Fibroblast of gingiva (primary cell): Measurements from ENCODE around the gene RASA4B.
A peak's percentile ranks its signal among the peaks of the same experiment; 100 is the strongest.
"Not testable (repeated sequence)": the region's sequence is repeated elsewhere in the genome, so short reads cannot be mapped to it uniquely, and the experiment has no call there.

Source experiments
- DNase-seq: peaks from one replicate; pipeline ENCODE4 v3.0.0-alpha.2; 2011; ENCODE audit warnings: low read depth

RASA4B gene

DNA sequence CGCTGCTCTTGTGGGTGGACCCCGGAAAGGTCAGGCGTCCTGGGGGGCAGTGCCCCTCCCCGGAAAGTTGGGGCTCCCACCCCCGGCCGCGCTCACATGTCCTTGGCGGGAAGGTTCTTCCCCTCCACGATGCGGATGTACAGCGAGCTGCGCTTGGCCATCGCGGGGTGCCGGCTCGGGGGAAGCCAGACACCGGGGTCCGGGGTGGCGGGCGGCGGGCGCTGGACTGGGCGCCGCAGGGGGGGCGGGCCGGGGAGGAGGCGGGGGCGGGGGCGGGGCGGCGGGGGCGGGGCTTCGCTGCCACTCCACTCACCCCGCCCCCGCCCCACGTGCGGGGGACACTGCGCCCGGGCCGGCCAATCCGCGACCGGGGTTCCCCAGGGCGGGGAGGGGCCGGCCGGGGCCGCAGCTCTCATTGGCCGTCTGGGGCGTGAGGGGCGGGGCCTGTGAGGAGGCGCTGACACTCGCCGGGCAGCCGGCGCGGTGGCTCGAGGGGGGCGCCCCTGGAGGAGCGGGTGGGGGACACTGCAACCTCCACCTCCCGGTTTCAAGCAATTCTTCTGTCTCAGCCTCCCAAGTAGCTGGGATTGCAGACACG lies at the start of gene RASA4B:
TSS of gene RASA4B (minus strand) at position 228 of the 598 bp plus-strand sequence. CDS start at position 161, 67 bp downstream.
- not testable (repeated sequence) for DNase-seq

DNA sequence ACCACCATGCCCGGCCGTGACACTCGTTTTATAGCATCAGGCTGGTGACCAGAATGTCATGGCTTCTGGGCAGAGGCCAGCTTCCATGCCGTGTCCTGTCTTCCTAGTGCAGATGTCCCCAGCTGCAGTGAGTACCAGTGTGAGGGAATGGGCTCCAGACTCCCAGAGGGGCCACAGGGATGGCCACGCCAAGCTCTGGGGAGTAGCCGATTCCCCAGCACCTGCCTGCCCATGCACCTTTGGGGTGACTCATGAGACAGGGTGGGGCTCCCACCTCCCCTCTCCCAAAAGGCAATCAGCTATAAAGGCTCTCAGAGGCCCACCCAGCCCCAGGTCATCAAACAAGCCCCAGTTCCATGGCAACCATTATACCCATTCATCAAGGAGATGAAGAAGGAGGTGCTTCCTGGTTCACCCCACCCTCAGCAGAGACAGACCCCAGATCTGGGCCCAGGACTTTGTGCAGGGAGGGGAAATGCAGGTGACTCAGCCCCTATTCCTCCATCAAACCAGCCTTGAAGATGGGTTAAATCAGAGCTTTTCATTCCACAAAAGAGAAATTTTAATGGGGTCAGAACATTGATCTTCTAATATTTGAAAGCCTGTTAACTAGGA lies 33.3 kb upstream of the RASA4B start, which contains the start of gene SPDYE2:
TSS of gene SPDYE2 (plus strand) at position 419 of the 615 bp plus-strand sequence. CDS start 2,030 bp downstream, outside the sequence.
- DNase-seq, result not testable (repeated sequence)

DNA sequence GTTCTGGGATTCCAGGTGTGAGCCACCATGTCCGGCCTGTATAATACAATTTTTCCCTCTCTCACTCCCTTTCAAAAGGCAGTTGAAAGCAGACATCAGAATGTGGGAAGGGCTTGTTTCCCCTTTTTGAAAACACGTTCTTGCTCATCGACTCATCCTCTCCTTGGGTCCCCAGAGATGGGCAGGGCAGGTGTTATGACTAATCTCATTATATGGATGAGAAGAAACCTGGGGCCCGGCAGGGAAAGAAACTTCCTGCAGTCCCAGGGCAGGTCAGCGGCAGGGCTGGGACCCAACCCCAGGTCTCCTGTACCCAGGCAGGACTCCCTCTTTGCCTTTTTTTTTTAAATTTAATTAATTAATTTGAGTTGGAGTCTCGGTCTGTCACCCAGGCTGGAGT lies 28.8 kb upstream of the RASA4B start:
- DNase-seq, result not testable (repeated sequence)

DNA sequence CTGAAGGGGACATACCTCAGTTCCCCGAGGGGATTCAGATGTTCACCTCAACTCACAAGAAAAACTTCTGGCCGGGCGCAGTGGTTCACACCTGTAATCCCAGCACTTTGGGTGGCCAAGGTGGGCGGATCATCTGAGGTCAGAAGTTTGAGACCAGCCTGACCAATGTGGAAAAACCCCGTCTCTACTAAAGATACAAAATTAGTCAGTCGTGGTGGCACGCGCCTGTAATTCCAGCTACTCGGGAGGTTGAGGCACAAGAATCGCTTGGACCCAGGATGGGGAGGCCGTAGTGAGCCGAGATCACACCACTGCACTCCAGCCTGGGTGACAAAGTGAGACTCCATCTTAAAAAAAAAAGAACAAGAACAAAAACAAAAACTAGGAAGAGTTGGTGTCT lies 27.7 kb upstream of the RASA4B start:
- not testable (repeated sequence) for DNase-seq

DNA sequence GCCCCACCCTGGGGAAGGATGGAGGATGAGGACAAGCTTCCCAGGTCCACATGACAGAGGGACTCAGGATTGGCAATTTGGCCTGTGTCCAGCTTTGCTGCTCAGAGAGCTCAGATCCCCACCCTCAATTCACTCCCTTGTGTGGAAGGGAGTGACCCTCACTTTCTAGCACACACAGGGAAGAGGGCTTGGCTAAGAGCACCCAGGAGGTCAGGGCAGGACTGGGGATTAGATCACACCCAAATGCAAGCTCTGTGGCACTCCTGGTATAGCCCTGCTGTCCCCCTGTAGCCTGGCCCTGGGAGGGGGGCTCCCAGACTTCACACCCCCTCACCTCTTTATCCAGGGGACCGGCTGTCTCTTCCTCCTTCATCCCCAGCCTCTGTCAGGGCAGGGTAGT lies 26.8 kb upstream of the RASA4B start:
- not testable (repeated sequence) for DNase-seq

DNA sequence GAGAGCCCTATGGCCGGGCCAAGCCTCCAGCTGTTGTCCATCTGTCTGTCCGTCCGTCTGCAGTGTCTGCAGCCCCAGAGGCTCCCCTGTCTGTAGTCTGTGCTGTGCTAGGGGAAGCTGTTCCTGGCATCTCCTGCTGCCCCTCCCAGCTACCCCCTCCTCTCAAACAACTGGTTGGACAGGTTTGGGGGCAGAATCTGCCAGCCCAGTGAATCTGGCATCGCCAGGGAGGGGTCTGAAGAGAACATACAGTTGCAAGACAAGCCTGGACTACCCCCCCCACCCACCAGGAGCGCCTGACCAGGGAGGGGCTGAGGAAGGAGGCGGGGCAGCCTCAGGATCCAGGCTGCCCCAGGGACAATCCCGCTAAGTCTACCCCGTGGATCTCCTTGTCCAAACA lies 26.0 kb upstream of the RASA4B start, which contains the start of gene UPK3BL2:
TSS of gene UPK3BL2 (minus strand) at position 101 of the 400 bp plus-strand sequence. CDS start at position 41, 60 bp downstream.
- not testable (repeated sequence) for DNase-seq

DNA sequence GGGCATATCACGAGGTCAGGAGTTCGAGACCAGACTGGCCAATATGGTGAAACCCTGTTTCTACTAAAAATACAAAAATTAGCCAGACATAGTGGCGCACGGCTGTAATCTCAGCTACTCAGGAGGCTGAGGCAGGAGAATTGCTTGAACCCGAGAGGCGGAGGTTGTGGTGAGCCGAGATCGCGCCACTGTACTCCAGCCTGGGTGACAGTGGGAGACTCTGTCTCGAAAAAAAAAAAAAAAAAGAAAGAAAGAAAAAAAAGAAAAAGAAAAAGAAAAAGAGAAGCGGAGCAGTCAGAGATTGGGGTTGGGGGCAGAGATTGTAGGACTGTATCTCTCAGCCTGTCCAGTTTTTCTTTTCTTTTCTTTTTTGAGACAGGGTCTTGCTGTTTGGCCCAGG lies 25.2 kb upstream of the RASA4B start:
- not testable (repeated sequence) for DNase-seq

DNA sequence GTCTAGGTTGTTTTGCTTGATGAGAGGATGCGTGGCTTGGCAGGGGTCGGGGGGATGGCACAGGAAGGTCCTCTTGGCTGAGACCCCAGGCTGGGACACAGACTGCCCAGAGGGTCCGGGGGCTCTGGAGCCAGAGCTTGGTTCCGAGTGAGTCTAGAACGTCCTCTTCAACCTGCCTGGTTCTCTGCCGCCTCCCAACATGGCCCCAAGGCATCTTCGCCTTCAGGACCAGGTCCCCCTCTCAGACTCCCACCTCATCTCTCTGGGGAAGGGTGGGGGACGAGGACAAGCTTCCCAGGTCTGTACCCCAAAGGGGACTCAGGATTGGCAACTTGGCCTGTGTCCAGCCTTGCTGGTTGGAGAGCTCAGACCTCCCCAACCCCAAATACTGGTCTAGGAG lies 24.5 kb upstream of the RASA4B start:
- not testable (repeated sequence) for DNase-seq

DNA sequence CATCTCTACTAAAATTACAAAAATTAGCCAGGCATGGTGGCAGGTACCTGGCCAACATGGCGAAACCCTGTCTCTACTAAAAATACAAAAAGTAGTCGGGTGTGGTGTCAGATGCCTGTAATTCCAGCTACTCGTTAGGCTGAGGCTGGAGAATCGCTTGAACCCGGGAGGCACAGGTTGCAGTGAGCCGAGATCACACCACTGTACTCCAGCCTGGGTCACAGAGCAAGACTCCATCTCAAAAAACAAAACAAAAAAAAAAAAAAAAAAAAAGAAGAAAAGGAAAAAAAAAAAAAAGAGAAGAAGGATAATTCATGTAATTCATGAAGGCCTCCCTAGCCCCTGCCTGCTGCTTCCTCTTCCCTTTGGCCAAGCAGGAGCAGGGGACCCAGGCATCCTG lies 23.0 kb upstream of the RASA4B start:
- not testable (repeated sequence) for DNase-seq

DNA sequence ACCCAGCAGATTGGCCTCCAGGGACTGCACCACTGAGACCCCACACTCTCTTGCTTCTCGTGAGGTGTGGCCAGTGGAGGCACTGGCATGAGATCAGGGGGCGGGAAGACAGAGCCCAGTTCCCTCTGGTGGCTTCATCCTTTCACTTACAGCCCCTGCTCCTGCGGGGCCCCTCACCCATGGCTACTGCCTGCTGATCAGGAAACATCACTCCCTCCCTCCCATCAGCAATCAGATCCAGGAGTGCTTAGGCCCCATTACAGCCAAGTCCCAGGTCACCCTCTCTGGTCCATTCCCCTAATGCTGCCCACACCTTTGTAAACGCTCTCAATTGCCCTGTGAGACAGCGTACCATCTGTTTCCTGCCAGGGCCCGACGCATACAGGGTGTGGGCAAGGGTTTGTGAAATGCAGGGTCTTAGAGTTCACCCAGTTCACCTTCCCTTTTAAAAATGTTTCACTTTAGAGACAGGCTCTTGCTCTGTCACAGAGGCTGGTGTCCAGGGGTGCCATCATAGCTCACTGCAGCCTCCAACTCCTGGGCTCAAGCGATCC lies 17.6 kb upstream of the RASA4B start:
- DNase-seq, result not testable (repeated sequence)

DNA sequence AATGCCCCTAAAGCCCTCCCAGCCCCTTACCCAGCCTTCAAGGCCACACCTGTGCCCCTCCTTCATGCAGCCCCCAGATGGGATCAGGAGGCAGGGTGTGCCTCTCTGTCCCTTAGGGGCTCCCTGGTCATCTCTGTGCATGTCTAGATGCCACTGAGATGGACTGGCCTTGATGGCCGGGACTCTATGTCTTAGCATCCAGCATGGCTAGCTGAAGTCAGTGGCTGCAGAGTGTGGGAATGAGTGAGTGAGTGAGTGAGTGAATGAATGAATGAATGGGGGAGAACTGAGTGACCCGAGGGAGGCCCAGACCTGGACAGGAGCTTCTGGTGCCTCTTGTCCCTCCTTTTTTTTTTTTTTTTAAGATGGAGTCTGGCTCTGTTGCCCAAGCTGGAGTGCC lies 14.6 kb upstream of the RASA4B start:
- DNase-seq, result not testable (repeated sequence)

DNA sequence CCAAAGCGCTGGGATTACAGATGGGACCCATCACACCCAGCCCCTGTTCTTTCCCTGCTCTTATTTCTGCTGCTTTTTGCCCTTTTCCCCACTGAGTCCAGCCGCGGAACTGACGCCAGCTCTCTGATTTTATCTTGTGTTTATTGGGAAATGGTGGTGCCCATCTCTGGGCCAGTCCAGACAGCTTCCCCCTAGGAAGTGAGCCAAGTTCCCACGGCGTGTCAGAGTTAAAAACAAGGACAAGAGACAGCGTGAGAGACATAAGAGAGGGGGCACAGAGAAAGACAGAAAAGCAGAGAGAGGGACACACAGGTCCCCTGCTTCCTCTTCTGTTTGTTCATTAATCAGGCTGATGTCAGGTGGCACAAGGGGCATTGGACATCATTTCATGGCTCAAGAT lies 14.0 kb upstream of the RASA4B start:
- DNase-seq, result not testable (repeated sequence)

DNA sequence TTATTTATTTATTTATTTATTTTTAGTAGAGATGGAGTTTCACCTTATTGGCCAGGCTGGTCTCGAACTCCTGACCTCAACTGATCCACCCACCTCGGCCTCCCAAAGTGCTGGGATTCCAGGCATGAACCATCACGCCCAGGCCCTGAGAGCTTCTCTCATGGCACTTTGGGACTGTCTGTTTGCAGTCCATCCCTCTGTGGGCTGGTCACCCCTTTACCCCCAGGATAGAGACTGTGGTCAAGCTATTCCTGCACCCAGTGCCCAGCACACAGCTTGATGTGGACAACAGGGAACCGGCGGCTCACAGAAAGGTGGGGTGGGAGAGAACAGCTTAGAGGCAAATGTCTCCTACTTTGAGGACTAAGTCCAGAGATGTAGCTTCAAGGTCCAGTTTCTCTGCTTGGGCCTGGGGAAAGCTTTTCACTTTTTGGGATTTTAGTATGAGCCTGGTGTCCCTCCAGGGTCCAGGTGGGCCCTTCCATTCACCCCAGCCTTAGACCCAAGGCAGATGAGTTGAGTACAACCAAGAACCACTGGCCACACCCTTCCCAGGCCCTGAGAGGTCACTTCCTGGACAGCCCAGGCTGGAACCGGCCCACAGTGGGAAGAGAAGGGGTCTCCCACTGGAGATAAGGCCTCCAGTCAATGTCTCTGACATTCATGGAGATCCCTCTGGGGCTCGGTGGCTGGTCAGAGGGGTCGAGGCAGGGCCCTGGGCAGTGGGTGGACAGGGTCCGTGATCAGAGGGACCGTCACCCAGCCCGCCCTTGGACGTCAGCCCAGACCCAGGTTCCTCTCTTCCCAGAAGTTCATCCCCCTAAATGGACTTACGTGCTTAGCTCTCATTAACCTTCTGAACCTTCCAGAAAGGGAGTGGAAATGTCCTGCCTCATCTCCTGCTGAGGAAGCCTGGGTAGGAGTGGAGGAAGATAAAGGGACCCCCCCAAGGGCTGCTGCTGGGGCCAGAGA lies 10.5 kb upstream of the RASA4B start:
- DNase-seq, result not testable (repeated sequence)

DNA sequence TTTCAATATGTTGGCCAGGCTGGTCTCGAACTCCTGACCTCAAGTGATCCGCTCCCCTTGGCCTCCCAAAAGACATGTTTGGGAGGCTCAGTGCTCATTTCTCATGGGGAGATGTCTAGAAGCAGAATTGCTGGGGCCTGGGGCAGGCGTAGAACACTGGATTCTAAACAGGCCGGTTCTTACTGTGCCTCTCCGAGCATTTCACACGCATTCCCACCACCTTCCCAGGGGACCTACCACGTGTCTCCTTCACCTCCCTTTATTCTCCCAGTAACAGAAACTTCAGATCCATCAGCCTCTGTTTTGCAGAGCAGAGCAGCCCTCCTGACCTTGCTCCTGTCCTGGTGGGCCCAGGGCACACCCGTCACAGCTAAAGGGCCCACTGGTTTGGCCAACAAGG lies 9.6 kb upstream of the RASA4B start:
- not testable (repeated sequence) for DNase-seq

DNA sequence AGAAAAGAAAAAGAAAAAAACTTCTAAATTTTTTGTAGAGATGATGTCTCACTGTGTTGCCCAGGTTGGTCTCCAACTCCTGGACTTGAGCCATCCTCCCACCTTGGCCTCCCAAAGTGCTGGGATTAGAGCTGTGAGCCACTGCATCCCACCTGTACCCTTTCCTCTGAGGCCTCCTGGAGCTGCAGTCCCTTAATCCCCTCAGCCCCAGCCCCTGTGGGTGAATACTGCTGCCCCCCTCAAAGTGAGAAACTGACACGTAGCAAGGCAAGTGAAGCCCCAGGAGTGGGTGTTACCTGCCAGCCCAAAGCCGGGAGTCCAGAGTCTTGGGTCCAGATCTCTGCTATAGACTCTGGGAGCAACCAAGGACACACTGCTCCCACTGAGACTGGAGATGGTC lies 7.2 kb upstream of the RASA4B start:
- DNase-seq, result not testable (repeated sequence)

DNA sequence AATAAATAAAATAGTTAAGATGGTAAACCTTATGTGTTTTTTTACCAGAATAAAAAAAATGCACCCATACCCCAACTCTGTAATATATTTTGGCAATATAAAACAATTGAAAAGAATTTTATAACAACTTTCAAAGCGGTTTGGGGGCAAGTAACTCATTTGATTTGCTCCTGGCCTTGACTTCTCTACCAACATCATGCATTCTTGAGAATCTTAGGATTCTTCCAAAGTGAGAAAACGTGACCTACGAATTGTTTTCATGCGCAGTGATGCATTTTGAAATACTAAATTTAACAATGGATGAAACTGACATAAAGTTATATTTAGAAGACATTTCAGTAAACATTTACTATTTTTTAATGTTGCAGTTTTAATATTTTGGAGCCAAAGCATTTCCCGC lies 3.2 kb upstream of the RASA4B start:
- DNase-seq, result not testable (repeated sequence)

DNA sequence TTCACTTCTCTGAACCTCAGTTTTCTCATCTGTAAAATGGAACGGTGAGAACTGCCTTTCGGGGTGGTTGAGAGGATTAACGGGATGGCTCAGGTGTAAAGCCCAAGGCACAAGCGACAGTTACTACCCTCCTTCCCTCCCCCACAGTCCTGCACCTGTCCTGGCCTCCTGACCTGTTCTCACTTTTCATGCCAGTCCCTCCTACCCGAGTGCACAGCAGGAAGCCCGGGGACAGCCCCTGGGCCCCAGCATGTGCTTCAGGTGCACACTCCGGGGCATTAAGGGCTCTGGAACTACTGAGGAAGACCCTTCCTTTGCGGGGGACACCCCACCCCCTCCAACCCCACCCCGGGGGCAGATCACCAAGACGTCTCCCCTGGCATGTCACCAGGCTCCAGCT lies 626 bp downstream of the RASA4B start:
- not testable (repeated sequence) for DNase-seq

DNA sequence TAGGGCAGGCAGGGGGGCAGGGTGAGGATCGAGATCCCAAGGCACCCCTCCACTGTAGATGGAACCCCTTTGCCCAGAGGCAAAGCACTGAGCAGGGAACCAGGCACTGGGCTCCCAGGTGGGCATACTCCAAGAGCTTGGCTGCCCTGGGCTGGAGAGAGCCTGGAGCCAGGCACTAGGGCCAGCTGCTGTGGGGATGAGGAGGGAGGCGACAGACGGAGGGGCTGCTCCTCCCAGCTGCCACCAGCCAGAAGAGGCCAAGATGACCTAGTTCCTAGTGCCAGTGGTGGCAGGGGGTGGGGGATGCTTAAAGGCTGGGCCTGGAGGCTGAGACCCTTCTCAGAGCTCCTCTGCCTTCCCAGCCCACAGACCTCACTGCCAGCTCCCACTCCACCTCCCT lies 1.7 kb downstream of the RASA4B start:
- DNase-seq, result not testable (repeated sequence)

DNA sequence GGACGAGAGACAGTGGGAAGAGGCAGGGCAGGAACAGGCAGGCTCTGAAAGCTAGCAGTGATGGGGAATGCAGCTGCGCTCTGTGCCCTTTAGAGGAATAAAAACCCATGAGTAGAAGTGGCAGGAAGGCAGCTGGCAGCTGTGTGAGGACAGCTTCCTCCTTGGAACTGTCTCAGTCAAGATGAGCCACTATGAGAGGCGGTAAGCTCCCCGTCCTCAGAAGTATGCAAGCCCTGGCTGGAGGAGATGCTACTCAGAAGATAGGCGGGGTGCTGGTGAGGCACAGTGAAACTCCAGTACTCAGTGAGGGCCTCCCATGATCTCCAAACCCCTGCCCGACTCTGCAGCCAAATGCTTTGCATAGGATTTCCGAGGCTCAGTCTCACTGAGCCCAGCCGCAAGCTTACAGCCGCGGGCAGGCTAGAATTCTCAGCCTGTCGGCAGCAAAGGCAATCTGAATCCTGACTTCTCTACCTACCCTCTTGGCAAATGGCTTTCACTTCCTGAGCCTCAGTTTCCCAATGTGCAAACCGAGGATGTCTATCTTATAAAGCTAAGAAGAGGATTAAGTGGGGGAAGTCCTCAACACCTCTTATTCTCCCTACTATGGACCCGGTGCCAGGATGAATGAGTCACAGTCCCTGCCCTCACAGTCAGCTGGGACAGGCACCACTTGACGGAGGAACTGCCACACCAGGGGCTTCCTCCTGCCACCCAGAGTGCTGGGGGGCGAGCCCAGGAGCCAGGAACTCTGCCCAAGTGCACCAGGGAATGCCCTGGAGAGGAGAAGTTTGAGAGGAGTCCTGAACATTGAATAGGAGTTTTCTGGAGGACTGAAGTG lies 2.5 kb downstream of the RASA4B start:
- DNase-seq, result not testable (repeated sequence)

DNA sequence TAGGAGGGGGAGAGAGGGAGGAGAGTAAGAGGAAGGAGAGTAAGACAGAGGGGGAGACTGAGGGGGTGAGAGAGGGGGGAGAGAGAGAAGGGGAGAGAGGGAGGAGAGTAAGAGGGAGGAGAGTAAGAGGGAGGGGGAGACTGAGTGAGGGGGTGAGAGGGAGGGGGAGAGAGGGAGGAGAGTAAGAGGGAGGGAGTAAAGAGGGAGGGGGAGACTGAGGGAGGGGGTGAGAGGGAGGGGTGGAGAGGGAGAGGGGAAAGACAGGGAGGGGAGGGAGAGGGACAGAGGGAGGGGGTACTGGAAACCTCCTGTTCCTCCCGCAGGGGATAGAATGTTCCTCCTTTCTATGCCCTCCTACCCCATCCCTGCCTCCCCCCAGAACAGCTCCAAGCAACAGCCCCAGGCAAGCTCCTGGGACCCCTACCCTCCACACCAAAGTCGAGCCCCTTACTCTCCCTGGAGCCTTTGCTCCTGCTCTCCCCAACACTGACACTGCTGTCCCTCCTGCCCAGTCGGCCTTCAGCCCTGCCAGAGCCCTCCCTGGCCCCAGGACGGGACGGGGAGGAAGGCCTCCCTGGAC lies 4.8 kb downstream of the RASA4B start:
- peak; percentile 49 for DNase-seq
